Chondrocyte (in vitro differentiated cells): Measurements from ENCODE around the gene SUSD6. TPM values are rescaled to one million over a fixed set of nuclear protein-coding genes. Genes with fewer than 3 reads are reported as not detected.

Experiments
- DNase-seq: peaks from one replicate; pipeline ENCODE4 v3.0.0; 2021; ENCODE audit warnings: mixed read lengths, low spot score
- H3K27ac Mint-ChIP-seq: one replicate; pipeline ENCODE4 v1.8.0; 2021; ENCODE audit warnings: mild to moderate bottlenecking, moderate library complexity, mixed read lengths; ENCODE audit not compliant: unreplicated experiment
- H3K27me3 Mint-ChIP-seq: 2 replicates; pipeline ENCODE4 v1.8.0; 2021; ENCODE audit warnings: low read depth, mixed read lengths
- H3K36me3 Mint-ChIP-seq: 2 replicates; pipeline ENCODE4 v1.8.0; 2021; ENCODE audit warnings: low read depth, mixed read lengths
- H3K4me1 Mint-ChIP-seq: 2 replicates; pipeline ENCODE4 v1.8.0; 2021; ENCODE audit warnings: low read depth, mild to moderate bottlenecking, mixed read lengths
- H3K4me3 Mint-ChIP-seq: one replicate; pipeline ENCODE4 v1.8.0; 2021; ENCODE audit warnings: mild to moderate bottlenecking, moderate library complexity, mixed read lengths; ENCODE audit not compliant: unreplicated experiment
- H3K9me3 Mint-ChIP-seq: 2 replicates; pipeline ENCODE4 v1.8.0; 2021; ENCODE audit warnings: low read depth, mixed read lengths
- CTCF ChIP-seq: fragments of 200-600 bp; sonication (generic); IDR thresholded peaks from 2 replicates; pipeline ENCODE4 v1.5.0; 2021; ENCODE audit warnings: antibody characterized with exemption, mild to moderate bottlenecking, moderate library complexity
- total RNA-seq: library from RNA; stranded (reverse); gene quantifications from 3 replicates; pipeline ENCODE4 v1.2.1, GENCODE V29; 2021

The SUSD6 gene
- total RNA-seq, 1 donor from 2014 or later: 49.3 TPM

GRCh38 chr14:69574263-69574953 is 37.0 kb upstream of the SUSD6 start, which contains the start of gene CCDC177:
TSS of gene CCDC177 (minus strand) at chr14:69574871. CDS start at chr14:69573622, 1,249 bp downstream.
- H3K36me3 Mint-ChIP-seq: no peaks in the 10 kb centered on the region
- H3K27me3 Mint-ChIP-seq: peaks cover 37% of the 10 kb centered on the region
- H3K9me3 Mint-ChIP-seq: no peaks in the 10 kb centered on the region
- H3K4me1 Mint-ChIP-seq: peaks cover 5% of the 10 kb centered on the region
- H3K27ac Mint-ChIP-seq: peak within 1 kb of the TSS; percentile 5
- peak within 1 kb of the TSS; percentile 79 for H3K4me3 Mint-ChIP-seq
- TF ChIP-seq CTCF: peak; percentile 98
- DNase-seq: no peak

- Mint-ChIP-seq H3K4me3 (peak overlapping the region; percentile 79), H3K27me3 (peaks cover 35% of the 10 kb centered on the region)
- peak; percentile 28 for TF ChIP-seq CTCF
These were observed 36.5 kb upstream of the SUSD6 start for GRCh38 chr14:69574954-69575295.

GRCh38 chr14:69579476-69579875 is 31.9 kb upstream of the SUSD6 start:
- Mint-ChIP-seq H3K27me3 (peaks cover 21% of the 10 kb centered on the region), H3K4me3 (no peak overlapping the region), H3K9me3 (no peaks in the 10 kb centered on the region), H3K4me1 (peaks cover 10% of the 10 kb centered on the region), H3K36me3 (no peaks in the 10 kb centered on the region), H3K27ac (no peak overlapping the region)
- no peak for TF ChIP-seq CTCF
- DNase-seq: no peak

More at GRCh38 chr14:69574954-69575295, 36.5 kb upstream of the SUSD6 start:
- H3K36me3 Mint-ChIP-seq: no peaks in the 10 kb centered on the region
- no peak overlapping the region for H3K27ac Mint-ChIP-seq
- no peak for DNase-seq
- peaks cover 5% of the 10 kb centered on the region for H3K4me1 Mint-ChIP-seq
- no peaks in the 10 kb centered on the region for H3K9me3 Mint-ChIP-seq

GRCh38 chr14:69580009-69580577 is 31.3 kb upstream of the SUSD6 start:
- DNase-seq: no peak
- TF ChIP-seq CTCF: peak; percentile 74
- Mint-ChIP-seq H3K27ac (no peak overlapping the region), H3K36me3 (no peaks in the 10 kb centered on the region), H3K4me1 (peaks cover 7% of the 10 kb centered on the region), H3K27me3 (peaks cover 18% of the 10 kb centered on the region), H3K9me3 (no peaks in the 10 kb centered on the region), H3K4me3 (no peak overlapping the region)

GRCh38 chr14:69581316-69581935 is 30.0 kb upstream of the SUSD6 start:
- Mint-ChIP-seq H3K4me1 (peaks cover 7% of the 10 kb centered on the region), H3K36me3 (no peaks in the 10 kb centered on the region), H3K4me3 (no peak overlapping the region), H3K9me3 (no peaks in the 10 kb centered on the region), H3K27ac (no peak overlapping the region), H3K27me3 (peaks cover 9% of the 10 kb centered on the region)
- no peak for TF ChIP-seq CTCF
- DNase-seq: no peak
